Measurements from ENCODE around the gene DPEP1. TPM values are rescaled to one million over a fixed set of nuclear protein-coding genes. Genes with fewer than 3 reads are reported as not detected.
"Not testable (repeated sequence)": the region's sequence is repeated elsewhere in the genome, so short reads cannot be mapped to it uniquely, and the experiment has no call there.

Gene DPEP1
- total RNA-seq, 1 donor from 2014 or later, result 2.4 TPM

GRCh38 chr16:89577055-89577759 is 36.2 kb upstream of the DPEP1 start:
- no peak for DNase-seq

- no peak for DNase-seq
These were observed 34.1 kb upstream of the DPEP1 start for GRCh38 chr16:89579351-89579750.

- no peak for DNase-seq
These were observed 32.3 kb upstream of the DPEP1 start for GRCh38 chr16:89581045-89581695.

- no peak for DNase-seq
These were observed 31.4 kb upstream of the DPEP1 start for GRCh38 chr16:89581861-89582563.

GRCh38 chr16:89582614-89583196 is 30.7 kb upstream of the DPEP1 start:
- no peak for DNase-seq

GRCh38 chr16:89583197-89583894 is 30.1 kb upstream of the DPEP1 start:
- DNase-seq, result no peak

- DNase-seq, result no peak
These were observed 29.4 kb upstream of the DPEP1 start for GRCh38 chr16:89583895-89584644.

- DNase-seq, result no peak
These were observed 28.5 kb upstream of the DPEP1 start for GRCh38 chr16:89584768-89585549.

- no peak for DNase-seq
These were observed 27.2 kb upstream of the DPEP1 start for GRCh38 chr16:89586218-89586617.

GRCh38 chr16:89586853-89587252 is 26.6 kb upstream of the DPEP1 start:
- DNase-seq, result no peak

- DNase-seq, result not testable (repeated sequence)
These were observed 25.8 kb upstream of the DPEP1 start for GRCh38 chr16:89587676-89588075.

- DNase-seq, result no peak
These were observed 24.9 kb upstream of the DPEP1 start for GRCh38 chr16:89588413-89589109.

GRCh38 chr16:89589241-89589926 is 24.1 kb upstream of the DPEP1 start:
- no peak for DNase-seq

GRCh38 chr16:89593841-89594240 is 19.6 kb upstream of the DPEP1 start:
- no peak for DNase-seq

- no peak for DNase-seq
These were observed 17.9 kb upstream of the DPEP1 start for GRCh38 chr16:89595330-89596060.

GRCh38 chr16:89596061-89596689 is 17.3 kb upstream of the DPEP1 start:
- no peak for DNase-seq

GRCh38 chr16:89596957-89597649 is 16.3 kb upstream of the DPEP1 start:
- no peak for DNase-seq

GRCh38 chr16:89598199-89598598 is 15.2 kb upstream of the DPEP1 start:
- no peak for DNase-seq
